Measurements from ENCODE around the gene TRAF7.
A peak's percentile ranks its signal among the peaks of the same experiment; 100 is the strongest.
"Not testable (repeated sequence)": the region's sequence is repeated elsewhere in the genome, so short reads cannot be mapped to it uniquely, and the experiment has no call there.

TRAF7 gene

DNA sequence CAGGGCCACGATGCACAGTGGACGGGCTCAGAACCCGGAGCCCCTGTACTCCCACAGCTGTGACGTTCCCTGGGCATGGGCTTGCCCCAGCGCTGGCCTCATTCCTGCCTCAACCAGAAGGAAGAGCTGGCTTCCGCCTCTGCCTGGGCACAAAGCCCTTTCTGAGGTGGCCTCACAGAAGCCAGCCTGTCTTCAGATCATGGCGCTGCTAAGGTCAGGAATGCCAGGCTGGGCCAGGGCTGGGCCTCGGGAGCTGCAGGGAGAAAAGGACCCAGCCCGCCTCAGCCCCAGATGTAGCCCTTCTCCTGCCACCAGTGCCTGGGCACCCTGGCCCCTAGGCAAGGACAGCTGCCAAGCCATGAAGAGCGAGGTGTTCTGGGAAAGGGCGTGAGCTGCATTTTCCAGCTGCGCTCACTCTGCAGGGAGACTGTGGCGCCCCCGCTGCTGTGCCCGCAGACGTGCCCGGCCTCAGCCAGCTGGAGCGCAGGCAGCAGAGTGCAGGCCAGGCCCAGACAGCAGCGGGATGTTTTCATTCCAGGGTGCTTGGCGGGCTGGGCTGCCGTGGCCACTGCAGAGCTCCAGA, 29.3 kb upstream of the TRAF7 start:
- not testable (repeated sequence) for DNase-seq; H3K27ac Mint-ChIP-seq; H3K27me3 Mint-ChIP-seq; H3K36me3 Mint-ChIP-seq; H3K4me3 Mint-ChIP-seq; H3K9me3 Mint-ChIP-seq; ATAC-seq (replicated peaks)
- H3K4me1 Mint-ChIP-seq, result peaks cover 16 to 45% of the 10 kb centered on the region in 2 donors

DNA sequence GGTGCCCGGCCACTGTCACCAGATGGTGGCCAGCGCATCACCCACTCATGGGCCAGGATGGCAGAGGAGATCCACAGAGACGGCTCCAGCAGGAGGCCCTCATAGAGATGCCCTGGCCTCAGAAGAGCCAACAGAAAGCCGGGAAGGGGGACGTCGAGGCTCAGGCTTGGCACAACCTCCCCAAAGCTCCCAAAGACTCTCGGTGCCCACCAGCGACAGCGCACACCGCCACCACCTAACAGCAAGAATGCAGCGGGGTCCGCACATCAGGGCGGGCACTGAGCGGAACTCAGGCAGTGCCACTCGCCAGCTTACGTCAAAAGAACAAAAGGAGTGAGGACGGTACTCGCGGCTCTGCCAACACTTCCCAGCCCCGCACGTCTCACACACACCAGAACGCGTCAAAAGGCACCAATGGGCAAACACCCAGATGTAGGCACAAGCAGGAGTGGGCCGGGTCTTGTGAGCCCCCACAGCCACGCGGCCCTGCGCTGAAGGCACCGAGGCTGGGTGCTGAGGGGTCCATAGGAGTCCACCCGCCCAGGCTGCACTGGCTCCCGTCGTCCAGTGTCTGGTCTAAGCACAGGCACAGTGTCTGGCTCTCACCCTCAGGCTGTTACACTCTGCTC, 28.5 kb upstream of the TRAF7 start:
- H3K9me3 Mint-ChIP-seq, DNase-seq, H3K4me3 Mint-ChIP-seq, H3K27me3 Mint-ChIP-seq, H3K36me3 Mint-ChIP-seq: not testable (repeated sequence)
- H3K27ac Mint-ChIP-seq, result peak overlapping the region; percentile 25
- H3K4me1 Mint-ChIP-seq, result peaks cover 16 to 37% of the 10 kb centered on the region in 2 donors
- peak in 1 of 2 donors; percentile 6 for ATAC-seq (replicated peaks)

DNA sequence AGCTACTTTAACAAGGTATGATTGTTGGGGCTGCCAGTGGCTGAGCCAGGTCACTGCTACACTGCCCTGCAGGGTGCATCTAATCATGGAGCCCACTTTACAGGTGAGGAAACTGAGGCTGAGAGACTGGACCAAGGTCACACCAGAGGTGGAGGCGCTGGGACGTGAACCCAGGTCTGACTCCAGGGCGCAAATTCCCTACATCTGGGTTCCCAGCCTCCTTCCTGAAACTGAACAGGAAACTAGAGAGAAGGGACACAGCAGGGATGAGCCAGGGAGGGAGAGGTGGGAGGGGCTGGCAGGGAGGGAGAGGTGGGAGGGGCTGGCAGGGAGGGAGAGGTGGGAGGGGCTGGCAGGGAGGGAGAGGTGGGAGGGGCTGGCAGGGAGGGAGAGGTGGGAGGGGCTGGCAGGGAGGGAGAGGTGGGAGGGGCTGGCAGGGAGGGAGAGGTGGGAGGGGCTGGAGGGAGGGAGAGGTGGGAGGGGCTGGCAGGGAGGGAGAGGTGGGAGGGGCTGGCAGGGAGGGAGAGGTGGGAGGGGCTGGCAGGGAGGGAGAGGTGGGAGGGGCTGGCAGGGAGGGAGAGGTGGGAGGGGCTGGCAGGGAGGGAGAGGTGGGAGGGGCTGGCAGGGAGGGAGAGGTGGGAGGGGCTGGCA, 27.8 kb upstream of the TRAF7 start:
- H3K27me3 Mint-ChIP-seq; H3K36me3 Mint-ChIP-seq; H3K4me3 Mint-ChIP-seq; ATAC-seq (replicated peaks); H3K9me3 Mint-ChIP-seq; DNase-seq; H3K27ac Mint-ChIP-seq: not testable (repeated sequence)
- peaks cover 16 to 37% of the 10 kb centered on the region in 2 donors for H3K4me1 Mint-ChIP-seq

DNA sequence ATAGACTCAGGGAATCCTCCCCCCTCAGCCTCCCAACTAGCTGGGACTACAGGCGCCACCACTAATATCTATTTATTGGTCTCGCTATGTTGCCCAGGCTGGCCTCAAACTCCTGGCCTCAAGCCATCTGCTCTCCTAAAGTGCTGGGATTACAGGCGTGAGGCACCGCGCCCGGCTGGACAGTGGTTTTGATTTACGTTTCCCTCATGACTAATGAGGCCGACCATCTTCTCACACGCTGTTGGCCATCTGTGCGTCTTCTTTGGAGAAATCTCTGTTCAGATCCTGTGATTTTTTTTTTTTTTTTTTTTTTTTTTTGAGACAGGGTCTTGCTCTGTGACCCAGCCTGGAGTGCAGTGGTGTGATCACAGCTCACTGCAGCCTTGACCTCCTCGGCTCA, 26.3 kb upstream of the TRAF7 start:
- H3K9me3 Mint-ChIP-seq; H3K27me3 Mint-ChIP-seq; ATAC-seq (replicated peaks); H3K4me3 Mint-ChIP-seq; H3K36me3 Mint-ChIP-seq; H3K27ac Mint-ChIP-seq; DNase-seq: not testable (repeated sequence)
- H3K4me1 Mint-ChIP-seq, result peaks cover 16 to 38% of the 10 kb centered on the region in 2 donors

DNA sequence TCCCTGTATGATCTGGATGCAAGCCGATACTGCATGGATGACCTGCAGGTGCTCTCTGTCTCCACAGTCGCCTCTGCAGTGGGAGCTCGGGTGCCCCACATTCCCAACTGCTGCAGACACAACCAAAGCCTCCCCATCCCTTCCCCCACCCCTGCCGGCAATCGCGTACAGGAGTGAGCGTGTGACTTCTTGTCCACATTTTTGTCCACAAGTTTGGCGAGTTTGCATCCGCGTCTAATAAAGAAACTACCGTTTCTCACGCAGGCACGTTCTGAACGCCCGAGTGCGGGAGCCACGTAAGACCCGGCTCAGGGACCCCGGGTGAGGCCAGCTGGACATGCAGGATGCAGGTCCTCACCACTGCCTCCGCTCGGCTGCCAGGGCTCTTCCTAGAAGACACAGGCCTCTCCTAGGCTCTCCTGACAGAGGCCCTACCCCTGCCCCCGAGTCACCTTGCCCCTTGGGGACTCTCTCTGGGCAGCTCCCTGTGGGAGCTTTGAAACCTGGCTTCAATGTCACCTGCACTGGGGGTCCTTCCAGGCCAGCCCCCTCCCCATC, 25.6 kb upstream of the TRAF7 start:
- not testable (repeated sequence) for H3K27ac Mint-ChIP-seq; ATAC-seq (replicated peaks); H3K9me3 Mint-ChIP-seq; H3K36me3 Mint-ChIP-seq; H3K4me3 Mint-ChIP-seq; H3K27me3 Mint-ChIP-seq; DNase-seq
- H3K4me1 Mint-ChIP-seq, result peaks cover 17 to 41% of the 10 kb centered on the region in 2 donors

DNA sequence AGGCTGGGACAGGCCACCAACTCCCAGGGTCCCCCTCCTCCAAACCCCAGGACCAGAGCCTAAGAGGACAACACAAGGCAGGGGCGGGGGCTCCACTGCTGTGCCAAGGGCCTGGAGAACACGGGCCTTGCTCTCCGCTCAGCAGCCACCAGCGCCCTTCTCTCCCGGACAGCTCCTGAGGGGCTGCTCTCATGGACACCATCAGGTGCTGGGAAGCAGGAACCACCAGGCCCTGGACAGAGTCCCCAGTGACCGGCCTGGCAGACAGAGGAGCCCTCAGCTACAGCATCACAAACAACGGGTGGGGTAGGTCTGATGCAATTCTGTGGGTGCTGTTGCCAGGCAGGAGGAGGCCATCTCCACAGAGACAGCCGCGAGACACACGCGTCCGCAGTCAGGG, 21.8 kb upstream of the TRAF7 start:
- not testable (repeated sequence) for H3K27ac Mint-ChIP-seq; ATAC-seq (replicated peaks); DNase-seq; H3K27me3 Mint-ChIP-seq; H3K36me3 Mint-ChIP-seq; H3K4me3 Mint-ChIP-seq; H3K9me3 Mint-ChIP-seq
- H3K4me1 Mint-ChIP-seq, result peaks cover 6 to 19% of the 10 kb centered on the region in 2 donors

DNA sequence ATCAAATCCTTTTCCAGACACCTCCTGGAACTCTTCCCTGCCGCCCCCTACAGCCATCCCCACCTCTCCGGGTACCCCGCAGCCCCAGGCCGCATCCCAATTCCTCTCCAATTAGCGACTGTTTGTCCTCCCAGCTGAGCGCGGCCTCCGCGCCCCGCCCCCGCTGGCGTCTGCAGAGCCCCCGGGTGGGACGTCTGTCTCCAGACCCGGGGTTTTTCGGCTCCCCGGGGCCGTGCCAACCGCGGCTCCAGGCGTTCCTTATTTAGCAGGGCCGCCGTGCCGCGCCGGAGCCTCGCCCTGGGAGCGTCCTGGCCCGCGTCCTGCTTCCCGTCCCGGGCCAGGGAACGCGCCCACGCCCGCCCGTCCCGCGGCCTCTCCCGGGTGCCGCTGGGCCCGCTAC, 20.5 kb upstream of the TRAF7 start:
- not testable (repeated sequence) for ATAC-seq (replicated peaks); H3K27me3 Mint-ChIP-seq

DNA sequence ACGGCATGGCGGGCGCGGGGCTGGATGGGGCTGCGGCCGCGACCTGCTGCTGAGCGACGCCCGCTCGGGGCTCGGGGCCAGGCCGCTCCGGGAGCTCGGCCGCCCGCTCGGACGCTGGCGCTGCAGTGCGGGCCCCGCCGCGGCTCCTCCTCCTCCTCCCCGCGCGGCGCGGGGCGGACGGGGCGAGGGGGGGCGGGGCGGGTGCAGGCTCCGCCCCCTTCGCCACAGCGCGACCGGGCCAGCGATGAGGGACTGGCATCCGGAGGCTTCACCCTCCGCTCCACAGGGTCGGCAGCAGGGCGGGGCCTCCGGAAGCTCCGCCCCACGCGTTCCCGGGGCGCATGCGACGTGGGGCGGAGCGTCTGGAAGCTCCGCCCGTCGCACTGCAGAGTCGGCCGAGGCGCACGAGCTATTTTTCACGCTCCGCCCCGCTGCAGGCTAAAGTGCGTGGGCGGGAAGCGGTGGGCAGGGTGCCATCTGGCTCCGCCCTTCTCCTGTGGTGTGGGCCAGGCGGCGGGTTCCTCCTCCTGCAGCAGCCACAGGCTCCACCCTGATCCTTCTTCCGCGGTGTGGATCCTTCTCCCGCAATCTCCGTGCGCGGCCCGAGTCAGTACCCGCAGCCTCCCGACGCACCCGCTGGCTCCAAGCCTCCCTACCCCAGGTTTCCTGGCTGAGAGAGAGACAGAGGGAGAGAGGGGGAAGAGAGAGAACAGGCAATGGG, 19.7 kb upstream of the TRAF7 start, which contains the start of gene PKD1:
PKD1 (minus strand) TSS at position 129 of the 721 bp plus-strand sequence. CDS start 209 bp downstream, outside the sequence.
- Mint-ChIP-seq H3K27ac (peak within 1 kb of the TSS; percentile 97), H3K4me1 (peaks cover 6 to 25% of the 10 kb centered on the region in 2 donors), H3K4me3 (peak within 1 kb of the TSS; percentile 98 to 99)
- H3K9me3 Mint-ChIP-seq, H3K27me3 Mint-ChIP-seq, H3K36me3 Mint-ChIP-seq: not testable (repeated sequence)
- DNase-seq (peak; percentile 99), ATAC-seq (replicated peaks) (peak; percentile 60 to 75)

More for the DNA sequence above, 20.5 kb upstream of the TRAF7 start:
- peak overlapping the region; percentile 65 for H3K27ac Mint-ChIP-seq
- H3K4me1 Mint-ChIP-seq, result peaks cover 6 to 19% of the 10 kb centered on the region in 2 donors
- not testable (repeated sequence) for H3K36me3 Mint-ChIP-seq, DNase-seq, H3K9me3 Mint-ChIP-seq
- H3K4me3 Mint-ChIP-seq, result peak overlapping the region; percentile 83 to 91

DNA sequence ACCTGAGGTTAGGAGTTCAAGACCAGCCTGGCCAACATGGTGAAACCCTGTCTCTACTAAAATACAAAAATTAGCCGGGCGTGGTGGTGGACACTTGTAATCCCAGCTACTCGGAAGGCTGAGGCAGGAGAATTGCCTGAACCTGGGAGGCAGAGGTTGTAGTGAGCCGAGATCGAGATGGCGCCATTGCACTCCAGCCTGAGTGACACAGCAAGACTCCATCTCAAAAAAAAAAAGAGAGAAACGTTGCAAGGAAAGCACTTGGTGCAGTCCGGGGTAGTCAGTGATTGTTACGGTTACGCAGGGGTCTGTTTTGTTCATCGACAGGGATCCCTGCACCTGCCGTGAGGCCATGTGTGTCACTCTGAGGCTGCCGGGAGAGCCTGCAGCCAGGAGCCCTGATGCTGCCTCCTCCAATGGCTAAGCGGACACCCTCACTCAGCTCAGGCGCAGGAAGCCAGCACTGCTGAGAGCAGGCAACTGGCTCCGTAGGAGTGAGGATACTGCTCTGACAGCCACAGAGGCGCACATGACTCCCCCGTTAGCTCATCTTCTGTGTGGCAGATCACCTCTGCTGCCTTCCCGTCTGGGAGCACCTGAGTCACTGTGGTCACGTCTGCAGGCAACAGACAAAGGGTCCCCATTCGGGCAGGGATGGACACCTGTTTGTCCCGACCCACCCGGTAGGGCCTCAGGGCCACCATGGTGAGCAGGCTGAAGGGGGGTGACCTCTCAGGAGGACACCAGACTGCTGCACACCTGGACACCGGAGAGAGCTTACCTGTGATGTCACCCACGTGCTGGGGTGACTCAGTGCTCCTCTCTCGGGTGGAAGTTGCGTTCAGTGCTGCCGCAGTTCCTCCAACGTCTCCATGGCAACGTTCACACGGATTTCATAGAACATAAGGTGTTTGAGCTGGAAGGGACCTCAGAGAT, 12.4 kb upstream of the TRAF7 start:
- no peak overlapping the region for H3K27ac Mint-ChIP-seq
- DNase-seq, result no peak
- no peaks in the 10 kb centered on the region for H3K9me3 Mint-ChIP-seq
- peaks cover 0 to 3% of the 10 kb centered on the region in 2 donors for H3K36me3 Mint-ChIP-seq
- no peak for ATAC-seq (replicated peaks)
- peaks cover 4 to 11% of the 10 kb centered on the region in 2 donors for H3K4me1 Mint-ChIP-seq
- H3K27me3 Mint-ChIP-seq, result no peaks in the 10 kb centered on the region
- H3K4me3 Mint-ChIP-seq, result no peak overlapping the region

DNA sequence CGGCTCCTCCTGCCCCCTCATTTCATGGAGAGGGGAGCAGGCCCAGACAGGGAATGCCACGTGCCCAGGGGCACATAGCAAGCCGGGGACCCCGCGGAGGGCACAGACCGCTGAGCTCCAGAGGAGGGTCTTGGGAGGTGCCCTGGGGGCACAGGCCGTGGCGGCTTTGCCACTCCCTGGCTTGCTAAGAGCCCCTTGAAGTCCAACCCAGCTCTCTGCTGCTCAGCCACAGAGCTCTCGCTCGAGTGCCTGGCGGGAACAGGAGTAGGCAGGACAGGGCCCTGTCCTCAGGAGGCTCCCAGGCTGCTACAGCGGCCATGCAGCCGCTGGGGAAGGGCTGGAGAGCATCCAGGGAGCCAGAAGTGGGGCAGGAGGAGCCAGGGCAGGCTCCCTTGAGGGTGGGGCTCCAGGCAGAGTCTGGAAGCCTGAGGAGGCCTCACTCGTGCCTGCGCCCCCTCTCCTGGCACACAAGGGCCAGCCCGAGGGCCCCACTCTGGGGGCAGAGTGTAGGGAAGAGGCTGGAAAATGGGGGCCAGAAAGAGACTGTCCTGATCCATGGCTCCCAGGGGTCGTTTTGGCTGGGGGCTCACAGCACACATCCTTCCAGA, 11.6 kb upstream of the TRAF7 start:
- H3K4me1 Mint-ChIP-seq, result peaks cover 4 to 11% of the 10 kb centered on the region in 2 donors
- H3K36me3 Mint-ChIP-seq, result peaks cover 0 to 3% of the 10 kb centered on the region in 2 donors
- H3K27ac Mint-ChIP-seq, result no peak overlapping the region
- H3K4me3 Mint-ChIP-seq, result no peak overlapping the region
- H3K9me3 Mint-ChIP-seq, result no peaks in the 10 kb centered on the region
- DNase-seq (no peak), ATAC-seq (replicated peaks) (no peak)
- no peaks in the 10 kb centered on the region for H3K27me3 Mint-ChIP-seq

DNA sequence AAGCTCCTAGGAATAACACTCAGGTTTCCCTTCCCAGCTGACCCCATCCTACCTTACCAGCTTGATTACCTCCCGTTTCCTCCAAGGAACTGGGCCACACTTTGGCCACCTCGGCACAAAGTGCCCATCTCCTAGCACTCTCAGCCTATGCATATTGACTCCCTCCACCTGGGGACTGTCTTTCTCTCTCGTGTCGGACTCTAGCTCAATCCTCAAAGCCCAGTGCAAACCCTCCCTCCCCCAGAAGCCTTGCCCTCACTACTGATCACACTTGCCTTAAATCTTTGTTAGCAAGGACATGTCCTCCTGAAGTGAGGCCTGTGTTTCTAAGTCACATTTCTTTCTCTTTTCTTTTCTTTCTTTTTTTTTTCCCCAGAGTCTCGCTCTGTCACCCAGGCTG, 9.7 kb upstream of the TRAF7 start:
- no peak for DNase-seq
- Mint-ChIP-seq H3K36me3 (peaks cover 9 to 10% of the 10 kb centered on the region in 2 donors), H3K4me3 (no peak overlapping the region), H3K4me1 (peaks cover 16 to 24% of the 10 kb centered on the region in 2 donors), H3K27ac (peak overlapping the region; percentile 20), H3K27me3 (no peaks in the 10 kb centered on the region), H3K9me3 (no peaks in the 10 kb centered on the region)
- ATAC-seq (replicated peaks), result no peak

DNA sequence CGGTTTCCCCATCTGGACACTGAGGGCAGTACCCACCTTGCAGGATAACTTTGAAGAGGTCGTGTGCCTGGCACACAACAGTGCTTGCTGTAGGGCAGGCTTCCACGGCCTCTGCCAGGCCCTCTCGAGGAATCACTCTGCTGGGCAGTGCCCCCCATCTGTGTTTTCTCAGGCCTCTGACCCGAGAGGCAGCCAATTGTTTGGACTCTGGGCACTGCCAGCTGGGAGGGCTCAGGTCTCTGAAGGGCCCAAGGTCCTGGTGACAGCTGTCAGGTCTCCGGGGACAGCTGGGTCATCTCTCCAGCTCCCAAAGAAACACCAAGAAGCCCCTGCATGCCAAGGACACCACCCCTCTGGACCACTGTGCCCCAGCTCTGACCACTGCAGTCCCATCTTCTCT, 8.2 kb upstream of the TRAF7 start:
- no peak for DNase-seq
- Mint-ChIP-seq H3K4me3 (peak overlapping the region; percentile 21 to 55), H3K27ac (peak overlapping the region; percentile 9), H3K9me3 (no peaks in the 10 kb centered on the region), H3K4me1 (peaks cover 24 to 38% of the 10 kb centered on the region in 2 donors), H3K27me3 (no peaks in the 10 kb centered on the region), H3K36me3 (peaks cover 21 to 23% of the 10 kb centered on the region in 2 donors)
- no peak for ATAC-seq (replicated peaks)

All from stimulated activated naive B cell treated with anti-CD40 and anti-IgM and Interleukin-4, amounts not matched to agents 10 μg/mL and 1 μg/mL and 100 μg/mL, for 72 hours (primary cell).